MM.1S (cell line): ENCODE results near the gene IL15RA.
"Not testable (repeated sequence)": the region's sequence is repeated elsewhere in the genome, so short reads cannot be mapped to it uniquely, and the experiment has no call there.

Experiments
- CTCF ChIP-seq: fragments of 300-600 bp; sonication (generic); IDR thresholded peaks from 2 replicates; pipeline ENCODE4 v1.5.1; 2016; ENCODE audit warnings: antibody characterized with exemption, low read length, mixed read lengths
- EZH2 ChIP-seq: fragments of 300-600 bp; sonication (generic); optimal IDR thresholded peaks from 2 replicates; pipeline ENCODE3; 2017; ENCODE audit warnings: low read depth, mild to moderate bottlenecking, antibody characterized with exemption, low read length, mixed read lengths

GRCh38 chr10:5960973-5961275, 16.4 kb downstream of the IL15RA start:
- TF ChIP-seq CTCF, EZH2: not testable (repeated sequence)
